ENCODE data around the gene SMOC2.
"Not testable (repeated sequence)": the region's sequence is repeated elsewhere in the genome, so short reads cannot be mapped to it uniquely, and the experiment has no call there.

The SMOC2 gene

GRCh38 chr6:168546151-168546550 lies 105.2 kb downstream of the SMOC2 start:
- no peak for DNase-seq

- no peak for DNase-seq
These were observed 105.7 kb downstream of the SMOC2 start for GRCh38 chr6:168546730-168547129.

- no peak for DNase-seq
These were observed 109.3 kb downstream of the SMOC2 start for GRCh38 chr6:168550326-168550725.

GRCh38 chr6:168554472-168554871 lies 113.5 kb downstream of the SMOC2 start:
- no peak for DNase-seq

GRCh38 chr6:168554898-168555617 lies 114.1 kb downstream of the SMOC2 start:
- no peak for DNase-seq

- DNase-seq: no peak
These were observed 114.8 kb downstream of the SMOC2 start for GRCh38 chr6:168555618-168556273.

- DNase-seq: no peak
These were observed 116.5 kb downstream of the SMOC2 start for GRCh38 chr6:168557512-168557911.

- DNase-seq: no peak
These were observed 117.7 kb downstream of the SMOC2 start for GRCh38 chr6:168558686-168559085.

GRCh38 chr6:168559574-168560098 lies 118.7 kb downstream of the SMOC2 start:
- no peak for DNase-seq

- no peak for DNase-seq
These were observed 119.1 kb downstream of the SMOC2 start for GRCh38 chr6:168560126-168560525.

GRCh38 chr6:168562576-168563151 lies 121.7 kb downstream of the SMOC2 start:
- no peak for DNase-seq

- no peak for DNase-seq
These were observed 122.7 kb downstream of the SMOC2 start for GRCh38 chr6:168563656-168564055.

GRCh38 chr6:168565112-168565511 lies 124.1 kb downstream of the SMOC2 start:
- no peak for DNase-seq

- DNase-seq: no peak
These were observed 129.2 kb downstream of the SMOC2 start for GRCh38 chr6:168570211-168570610.

GRCh38 chr6:168571268-168571667 lies 130.3 kb downstream of the SMOC2 start:
- no peak for DNase-seq

- not testable (repeated sequence) for DNase-seq
These were observed 132.4 kb downstream of the SMOC2 start for GRCh38 chr6:168573276-168573835.

- no peak for DNase-seq
These were observed 133.2 kb downstream of the SMOC2 start for GRCh38 chr6:168574075-168574698.

GRCh38 chr6:168574699-168575195 lies 133.8 kb downstream of the SMOC2 start:
- no peak for DNase-seq

GRCh38 chr6:168575346-168576098 lies 134.5 kb downstream of the SMOC2 start:
- no peak for DNase-seq

- DNase-seq: no peak
These were observed 135.4 kb downstream of the SMOC2 start for GRCh38 chr6:168576388-168576787.

- no peak for DNase-seq
These were observed 136.5 kb downstream of the SMOC2 start for GRCh38 chr6:168577496-168577895.

- no peak for DNase-seq
These were observed 137.1 kb downstream of the SMOC2 start for GRCh38 chr6:168578036-168578435.
